NCI-H2196 treated with DMSO at 0.1 percent for 48 hours (cell line): ENCODE results near the gene PTPRB.
"Not testable (repeated sequence)": the region's sequence is repeated elsewhere in the genome, so short reads cannot be mapped to it uniquely, and the experiment has no call there.

Experiments
- DNase-seq: peaks from one replicate; lab custom pipeline; 2025; ENCODE audit not compliant: unreplicated experiment; lab: John Stamatoyannopoulos, UW

Gene PTPRB

DNA sequence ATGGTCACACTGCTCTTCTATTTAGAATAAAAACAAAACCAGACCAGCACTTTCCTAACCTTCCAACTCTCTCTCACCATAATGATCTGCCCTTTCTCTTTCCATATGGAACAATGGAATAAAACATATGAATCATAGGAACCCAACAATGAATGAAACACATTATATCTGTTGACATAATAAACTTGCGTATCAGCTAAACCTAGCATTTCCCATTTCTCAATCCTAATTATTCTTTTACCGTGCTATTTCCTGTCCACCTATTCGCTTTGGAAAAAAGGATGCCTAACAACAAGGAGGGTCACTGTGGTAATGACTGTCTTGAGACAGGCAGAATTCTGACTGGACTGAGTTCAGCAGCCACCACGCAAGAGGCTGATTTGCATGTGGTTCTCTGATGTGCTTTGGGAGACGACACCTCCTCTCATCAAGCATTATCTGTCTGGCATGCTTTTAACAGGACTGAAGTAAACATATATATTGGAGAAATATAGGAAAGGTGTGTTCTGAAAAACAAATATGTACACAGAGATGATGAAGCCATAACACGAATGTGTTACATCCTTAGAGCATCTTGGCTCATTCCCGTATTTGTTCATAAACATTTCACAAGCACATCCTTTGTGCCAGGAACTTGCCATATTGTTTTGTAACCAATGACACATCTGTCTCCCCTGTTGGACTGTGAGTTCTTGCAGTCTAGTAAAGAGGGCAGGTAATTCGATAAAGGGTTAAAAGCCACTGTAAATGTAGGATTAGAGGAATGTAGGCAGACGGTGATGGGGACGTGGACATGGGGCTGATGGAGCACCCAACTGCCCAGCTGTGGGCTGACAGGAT is 87.7 kb downstream of the PTPRB start:
- DNase-seq, result no peak

- no peak for DNase-seq
Measured at GRCh38 chr12:70543444-70543843, 93.8 kb downstream of the PTPRB start.

DNA sequence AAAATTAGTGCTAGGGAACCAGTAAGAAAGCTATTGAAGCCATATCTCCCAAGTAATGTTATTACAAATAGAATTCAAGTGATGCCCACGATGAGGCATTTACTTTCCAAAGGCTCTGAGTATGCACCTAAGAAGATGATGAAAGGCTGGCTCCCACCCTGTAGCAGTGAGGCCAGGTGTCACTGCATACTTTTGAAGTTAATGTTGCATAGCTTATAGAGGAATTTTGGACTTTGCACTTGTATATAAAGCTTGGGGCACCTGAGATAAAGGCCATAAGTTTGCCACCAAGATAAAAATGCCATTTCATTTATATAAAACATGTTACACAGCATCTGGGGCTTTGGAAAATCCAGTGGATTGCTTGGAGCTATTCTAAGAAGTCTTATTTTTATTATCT is 96.2 kb downstream of the PTPRB start:
- DNase-seq, result no peak

GRCh38 chr12:70536650-70537049 is 100.6 kb downstream of the PTPRB start:
- DNase-seq, result no peak

GRCh38 chr12:70535896-70536374 is 101.3 kb downstream of the PTPRB start:
- DNase-seq, result no peak

DNA sequence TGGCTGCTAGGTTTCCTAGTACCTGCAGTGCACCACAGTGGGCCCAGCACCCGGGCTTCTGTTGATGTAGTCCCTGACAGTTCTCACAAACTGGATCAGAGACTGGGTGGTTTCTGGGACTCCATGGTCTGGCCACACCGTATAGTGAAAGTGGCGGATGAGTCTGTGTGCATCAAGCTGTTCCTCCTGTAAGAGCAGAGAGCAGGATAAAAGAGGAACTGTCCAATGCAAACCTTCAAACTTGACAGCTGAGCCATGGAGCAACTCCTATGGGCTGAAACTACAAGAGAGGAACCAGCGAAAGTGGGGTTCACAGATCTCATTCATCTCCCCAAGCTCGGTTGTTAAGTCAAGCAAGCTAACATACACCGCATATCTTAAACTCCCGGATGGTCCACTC is 102.8 kb downstream of the PTPRB start:
- no peak for DNase-seq

DNA sequence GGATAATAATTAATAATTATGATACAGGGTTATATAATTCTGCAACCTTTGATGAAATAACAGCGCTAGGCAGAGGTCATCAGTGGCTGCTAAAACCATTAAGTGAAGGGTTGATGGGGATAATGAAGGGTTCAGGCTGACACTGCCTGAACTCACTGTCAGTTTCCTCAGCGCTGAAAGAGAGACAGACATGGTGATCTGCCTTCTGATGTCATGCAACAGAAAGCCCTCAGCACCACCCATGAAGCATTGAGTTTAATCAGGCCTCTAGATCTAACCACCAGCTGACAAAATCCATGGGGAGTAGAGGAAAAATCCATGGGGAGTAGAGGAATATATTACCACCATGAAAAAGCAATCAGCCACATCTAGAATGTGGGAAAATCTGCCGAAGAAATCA is 107.6 kb downstream of the PTPRB start:
- DNase-seq, result no peak

DNA sequence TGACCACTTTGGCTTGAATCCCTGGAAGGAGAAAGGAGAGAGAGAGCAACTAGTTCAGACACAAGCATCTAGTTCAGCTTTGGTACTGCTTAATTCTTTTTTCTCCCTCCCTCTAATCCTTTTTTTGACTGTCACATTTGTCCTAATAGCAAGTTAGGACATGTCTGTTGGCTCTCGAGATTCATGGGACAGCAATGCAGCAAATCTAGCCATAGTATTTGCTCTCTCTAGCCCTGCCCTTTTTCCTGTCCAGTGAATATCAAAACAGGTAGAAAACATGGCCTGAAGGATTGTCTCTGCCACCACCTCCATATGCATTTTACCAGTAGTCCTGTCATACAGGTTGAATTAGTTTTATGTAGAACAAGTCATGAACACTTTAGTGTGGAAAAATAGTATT is 116.4 kb downstream of the PTPRB start:
- DNase-seq, result no peak

DNA sequence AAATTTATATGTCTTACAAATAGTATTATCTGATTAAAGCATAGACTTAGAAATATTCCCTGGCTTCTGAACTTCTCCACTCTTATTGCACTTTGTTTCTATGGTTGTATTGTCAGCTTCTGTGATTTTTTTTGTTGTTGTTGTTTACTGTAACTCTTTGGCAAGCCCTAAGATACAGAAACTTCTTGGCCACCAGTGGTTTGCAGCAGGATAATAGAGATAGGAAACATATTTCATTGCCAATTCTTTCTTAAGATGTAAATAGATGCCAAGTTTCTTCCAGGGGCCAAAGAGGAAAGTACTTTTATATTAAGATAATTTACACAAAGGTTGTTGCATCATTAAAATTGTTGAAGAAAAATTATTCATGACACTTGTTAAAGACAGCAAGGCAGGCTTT is 123.8 kb downstream of the PTPRB start:
- DNase-seq, result no peak

DNA sequence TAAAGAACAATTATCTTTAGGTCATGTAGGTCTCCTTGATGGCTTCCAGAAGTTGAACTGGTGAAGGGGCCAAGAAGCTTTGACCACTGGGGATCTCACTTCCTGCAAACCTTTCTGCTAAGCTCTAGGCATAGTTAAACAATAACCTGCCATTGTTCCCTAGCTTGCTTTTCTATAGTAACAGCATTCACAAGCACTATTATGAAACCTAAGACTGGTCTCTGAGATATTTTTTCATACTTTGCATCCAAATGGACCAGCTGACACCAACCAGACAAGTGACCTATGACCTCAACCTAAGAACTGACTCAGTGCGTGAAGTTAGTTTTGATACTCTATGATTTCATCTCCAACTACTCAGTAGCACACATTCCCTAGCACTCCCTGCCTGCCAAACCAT is 129.1 kb downstream of the PTPRB start:
- DNase-seq, result no peak

DNA sequence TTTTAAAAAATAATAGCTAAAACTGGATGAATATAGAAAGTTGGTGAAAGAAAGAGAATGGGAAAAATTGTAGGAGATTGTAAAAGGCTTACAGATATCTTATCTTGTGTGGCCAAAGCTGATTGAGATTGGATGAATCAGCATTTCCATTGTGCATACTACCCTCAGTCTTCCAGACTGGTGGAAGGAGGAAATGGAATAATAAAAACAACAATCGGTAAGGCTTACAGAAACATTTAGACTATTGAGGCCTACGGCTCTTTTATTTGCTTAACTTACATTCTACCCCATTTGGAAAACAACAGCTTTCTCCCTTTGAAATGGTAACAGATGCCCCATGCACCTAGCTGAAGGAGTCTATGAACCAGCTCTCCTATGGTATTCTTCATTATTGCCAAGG is 129.8 kb downstream of the PTPRB start:
- no peak for DNase-seq

- DNase-seq, result no peak
Measured at GRCh38 chr12:70497508-70497907, 139.7 kb downstream of the PTPRB start.

DNA sequence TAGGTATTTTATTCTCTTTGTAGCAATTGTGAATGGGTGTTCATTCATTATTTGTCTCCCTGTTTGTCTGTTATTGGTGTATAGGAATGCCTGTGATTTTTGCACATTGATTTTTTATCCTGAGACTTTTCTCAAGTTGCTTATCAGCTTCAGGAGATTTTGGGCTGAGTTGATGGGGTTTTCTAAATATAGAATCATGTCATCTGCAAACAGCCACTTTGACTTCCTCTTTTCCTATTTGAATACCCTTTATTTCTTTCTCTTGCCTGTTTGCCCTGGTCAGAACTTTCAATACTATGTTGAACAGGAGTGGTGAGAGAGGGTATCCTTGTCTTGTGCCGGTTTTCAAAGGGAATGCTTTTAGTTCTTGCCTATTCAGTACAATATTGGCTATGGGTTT is 144.3 kb downstream of the PTPRB start:
- not testable (repeated sequence) for DNase-seq

DNA sequence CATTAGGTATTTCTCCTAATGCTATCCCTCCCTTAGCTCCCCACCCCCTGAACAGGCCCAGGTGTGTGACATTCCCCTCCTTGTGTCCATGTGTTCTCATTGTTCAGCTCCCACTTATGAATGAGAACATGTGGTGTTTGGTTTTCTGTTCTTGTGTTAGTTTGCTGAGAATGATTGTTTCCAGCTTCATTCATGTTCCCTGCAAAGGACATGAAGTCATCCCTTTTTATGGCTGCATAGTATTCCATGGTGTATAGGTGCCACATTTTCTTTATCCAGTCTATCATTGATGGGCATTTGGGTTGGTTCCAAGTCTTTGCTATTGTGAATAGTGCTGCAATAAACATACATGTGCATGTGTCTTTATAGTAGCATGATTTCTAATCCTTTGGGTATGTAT is 146.3 kb downstream of the PTPRB start:
- not testable (repeated sequence) for DNase-seq

DNA sequence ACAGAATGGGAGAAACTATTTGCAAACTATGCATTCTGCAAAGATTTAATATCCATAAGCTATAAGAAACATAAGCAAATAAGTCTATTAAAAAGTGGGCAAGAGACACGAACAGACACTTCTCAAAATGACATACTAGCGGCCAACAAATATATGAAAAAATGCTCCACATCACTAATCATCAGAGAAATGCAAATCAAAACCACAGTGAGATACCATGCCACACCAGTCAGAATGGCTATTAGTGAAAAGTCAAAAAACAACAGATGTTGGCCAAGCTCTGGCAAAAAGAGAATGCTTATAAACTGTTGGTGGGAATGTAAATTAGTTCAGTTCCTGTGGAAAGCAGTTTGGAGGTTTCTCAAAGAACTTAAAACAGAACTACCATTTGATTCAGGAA is 149.8 kb downstream of the PTPRB start:
- no peak for DNase-seq

GRCh38 chr12:70486588-70486987 is 150.6 kb downstream of the PTPRB start:
- DNase-seq, result no peak

DNA sequence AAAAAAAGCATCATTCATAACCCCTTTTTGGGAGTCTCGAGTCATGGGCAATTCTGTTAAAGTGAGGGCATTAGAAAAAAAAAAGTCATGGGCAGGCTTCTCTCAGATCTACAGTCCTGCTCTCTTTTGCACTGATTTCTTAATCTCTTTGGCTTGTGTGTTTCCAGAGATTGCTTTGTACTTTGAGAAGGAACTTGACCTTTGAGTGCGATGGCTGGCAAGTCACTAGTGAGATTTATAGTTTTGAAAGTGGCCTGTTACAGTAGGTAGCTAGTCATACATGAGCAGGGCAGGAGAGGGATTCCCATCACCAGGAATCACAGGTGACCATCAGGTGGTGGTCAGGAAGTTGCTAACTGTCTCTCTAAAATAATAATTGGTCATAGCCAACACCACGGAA is 151.5 kb downstream of the PTPRB start:
- no peak for DNase-seq

DNA sequence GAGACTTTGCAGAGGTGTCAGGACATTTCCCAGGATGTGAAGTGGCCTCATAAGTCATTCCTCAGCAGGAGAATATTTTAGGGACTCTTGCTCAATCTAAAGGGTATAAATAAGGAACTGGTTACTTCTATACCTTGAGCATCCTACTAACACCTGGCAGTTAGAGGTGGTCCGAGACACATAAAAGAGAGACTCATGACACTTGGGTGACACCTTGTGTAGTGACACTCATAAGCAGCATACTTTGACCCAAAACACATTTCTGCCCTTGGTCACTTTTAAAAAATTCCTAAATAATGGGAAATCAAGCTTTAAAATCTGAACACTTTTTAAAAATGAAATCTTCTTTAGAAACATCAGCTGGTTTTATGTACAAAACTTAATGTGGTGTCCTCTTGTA is 152.8 kb downstream of the PTPRB start:
- no peak for DNase-seq

DNA sequence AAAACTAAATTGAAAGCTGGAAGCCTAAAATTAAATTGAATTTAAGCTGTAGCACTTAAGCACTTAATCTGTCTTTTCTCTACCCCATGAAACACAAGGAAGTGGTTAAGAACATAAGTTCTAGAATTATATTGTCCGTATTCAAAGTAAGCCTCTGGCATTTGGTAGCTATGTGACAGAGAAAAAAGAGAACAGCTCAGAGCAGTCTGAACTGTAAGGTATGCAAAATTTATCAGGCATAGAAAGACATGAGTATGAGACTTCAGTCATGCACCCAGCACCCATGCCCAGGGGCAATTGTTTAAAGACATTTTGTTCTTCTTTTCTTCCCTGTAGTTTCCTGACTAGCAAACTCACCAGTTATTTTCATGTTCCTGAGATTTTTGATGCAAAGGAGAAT is 154.5 kb downstream of the PTPRB start:
- DNase-seq, result no peak

DNA sequence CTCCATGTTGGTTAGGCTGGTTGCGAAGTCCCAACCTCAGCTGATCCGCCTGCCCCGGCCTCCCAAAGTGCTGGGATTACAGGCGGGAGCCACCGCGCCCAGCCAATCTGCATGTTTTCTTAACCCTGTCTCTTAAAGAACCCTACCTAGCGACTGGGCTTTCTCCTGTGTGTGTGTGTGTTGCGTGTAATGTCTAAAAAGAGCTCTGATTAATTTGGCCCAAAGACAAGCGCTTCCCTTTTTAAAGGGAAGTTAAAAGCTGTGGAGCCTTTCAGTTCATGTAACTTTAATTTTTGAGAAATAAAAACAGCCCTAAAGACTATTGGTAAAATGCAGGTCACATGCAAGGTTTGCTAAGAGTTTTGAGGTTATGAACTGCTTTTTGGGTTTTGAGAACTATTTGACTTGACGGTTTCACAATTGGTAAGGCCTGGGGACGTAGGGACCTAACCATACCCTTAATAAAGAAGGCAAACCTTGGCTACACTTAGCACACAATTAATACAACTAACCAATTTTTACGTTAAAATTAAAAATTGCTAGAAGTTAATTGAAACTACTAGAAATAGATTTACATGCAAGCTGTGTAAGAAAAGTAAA is 167.9 kb downstream of the PTPRB start:
- DNase-seq, result no peak

- DNase-seq, result no peak
Measured at GRCh38 chr12:70468741-70469140, 168.5 kb downstream of the PTPRB start.

- DNase-seq, result no peak
Measured at GRCh38 chr12:70467918-70468733, 169.1 kb downstream of the PTPRB start.
